Measurements from ENCODE around the gene PDCD4.
A peak's percentile ranks its signal among the peaks of the same experiment; 100 is the strongest.
"Not testable (repeated sequence)": the region's sequence is repeated elsewhere in the genome, so short reads cannot be mapped to it uniquely, and the experiment has no call there.

The PDCD4 gene

DNA sequence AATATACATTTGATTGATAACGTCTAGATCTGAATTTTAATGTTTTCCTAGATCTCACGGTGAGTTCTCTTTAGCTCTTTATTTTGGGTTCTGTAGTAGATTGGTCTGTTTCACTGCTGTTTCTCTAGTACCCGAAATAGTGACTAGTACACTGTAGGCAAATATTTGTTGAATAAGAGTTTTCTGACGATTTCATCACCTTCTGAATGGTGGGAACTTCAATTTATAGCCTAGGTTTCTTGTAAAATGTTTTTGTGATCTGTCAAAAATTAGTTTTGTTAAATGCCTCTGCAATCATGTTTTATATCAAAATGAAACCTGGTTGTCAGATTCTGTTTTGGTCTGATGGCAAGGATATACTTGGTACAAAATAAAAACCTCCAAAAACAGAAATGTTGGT, 10.2 kb downstream of the PDCD4 start:
- DNase-seq (ENCODE audit: low read depth in 2 of 2): no peak

DNA sequence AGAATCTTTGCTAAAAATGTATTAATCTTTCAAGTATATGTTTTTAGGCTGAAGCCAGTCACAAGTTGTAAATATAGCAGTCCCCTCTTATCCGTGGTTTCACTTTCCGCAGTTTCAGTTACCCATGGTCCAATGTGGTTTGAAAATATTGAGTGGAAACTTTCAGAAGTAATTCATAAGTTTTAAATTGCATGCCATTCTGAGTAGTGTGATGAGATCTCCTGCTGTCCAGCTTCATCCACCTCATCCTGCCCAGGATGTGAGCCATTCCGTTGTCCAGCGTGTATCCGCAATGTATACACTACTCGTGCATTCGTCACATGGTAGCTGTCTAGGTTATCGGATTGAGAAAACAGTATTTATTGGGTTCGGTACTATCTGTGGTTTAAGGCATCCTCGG, 12.2 kb downstream of the PDCD4 start:
- no peak for DNase-seq (ENCODE audit: low read depth in 2 of 2)

DNA sequence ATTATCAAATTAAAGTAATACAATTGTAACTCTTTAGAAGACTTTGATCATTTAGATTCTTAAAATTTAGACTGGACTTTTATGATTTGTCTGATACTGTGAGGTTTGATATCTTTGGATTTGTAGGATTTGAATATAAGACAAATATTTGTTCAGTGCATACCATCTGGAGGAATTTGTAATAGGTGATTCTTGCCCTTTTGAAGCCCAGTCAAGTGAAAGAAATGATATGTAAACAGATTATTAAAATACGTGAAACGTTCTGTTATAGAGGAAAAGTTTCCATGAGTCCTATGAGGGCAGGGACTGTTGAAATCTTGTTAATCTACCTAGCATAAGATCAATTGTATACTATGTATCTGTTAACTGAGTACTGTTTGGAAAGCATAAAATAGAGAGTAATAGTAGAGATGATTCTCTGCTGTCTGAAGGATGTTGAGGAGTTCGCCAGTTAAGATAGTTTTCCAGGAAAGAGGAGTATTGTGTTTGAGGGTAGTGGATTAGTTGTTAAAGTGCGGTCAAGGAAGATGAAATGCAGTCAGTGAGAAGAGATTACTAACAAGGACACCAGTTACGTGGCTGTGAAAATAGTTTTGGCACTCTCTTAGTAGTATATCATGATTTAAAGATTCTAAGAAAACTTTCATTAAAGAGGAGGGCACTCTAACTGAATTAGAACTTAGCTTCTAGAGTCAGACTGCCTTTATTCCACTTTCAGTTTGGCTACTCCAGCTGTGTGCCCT, 14.4 kb downstream of the PDCD4 start:
- DNase-seq (ENCODE audit: low read depth in 2 of 2): no peak

DNA sequence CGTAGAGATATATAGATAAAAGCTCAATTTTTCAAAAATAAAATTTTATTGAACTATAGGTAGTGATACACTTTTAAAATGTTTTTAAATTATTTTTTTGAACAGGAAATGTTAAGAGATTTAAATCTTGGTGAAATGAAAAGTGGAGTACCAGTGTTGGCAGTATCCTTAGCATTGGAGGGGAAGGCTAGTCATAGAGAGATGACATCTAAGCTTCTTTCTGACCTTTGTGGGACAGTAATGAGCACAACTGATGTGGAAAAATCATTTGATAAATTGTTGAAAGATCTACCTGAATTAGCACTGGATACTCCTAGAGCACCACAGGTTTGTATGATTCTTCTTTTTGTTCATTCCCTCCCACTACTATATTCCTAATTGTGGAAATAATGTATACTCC, 15.8 kb downstream of the PDCD4 start:
- DNase-seq (ENCODE audit: low read depth in 2 of 2): no peak

DNA sequence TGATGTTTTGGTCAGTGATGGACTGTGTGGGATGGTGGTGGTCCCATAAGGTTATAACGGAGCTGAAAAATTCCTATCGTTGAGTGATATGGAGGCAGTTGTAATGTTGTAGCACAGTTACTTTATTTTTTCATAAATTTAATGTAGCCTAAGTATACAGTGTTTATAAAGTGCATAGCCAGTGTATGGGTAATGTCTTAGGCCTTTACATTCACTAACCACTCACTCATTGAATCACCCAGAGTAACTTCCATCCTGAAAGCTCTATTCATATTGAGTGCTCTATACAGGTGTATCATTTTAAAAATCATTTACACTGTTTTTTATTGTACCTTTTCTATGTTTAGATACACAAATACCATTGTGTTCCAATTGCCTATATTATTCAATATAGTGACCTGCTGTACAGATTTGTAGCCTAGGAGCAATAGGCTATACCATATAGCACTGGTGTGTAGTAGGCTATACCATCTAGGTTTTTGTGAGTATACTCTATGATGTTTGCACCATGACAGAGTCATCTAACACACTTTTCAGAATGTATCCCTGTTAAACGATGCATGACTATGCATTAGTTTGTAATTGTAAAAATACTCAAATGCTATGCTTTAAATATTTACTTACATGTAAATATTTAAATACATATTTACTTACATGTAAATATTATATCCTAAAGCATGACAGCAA, 21.0 kb downstream of the PDCD4 start:
- no peak for DNase-seq (ENCODE audit: low read depth in 2 of 2)

DNA sequence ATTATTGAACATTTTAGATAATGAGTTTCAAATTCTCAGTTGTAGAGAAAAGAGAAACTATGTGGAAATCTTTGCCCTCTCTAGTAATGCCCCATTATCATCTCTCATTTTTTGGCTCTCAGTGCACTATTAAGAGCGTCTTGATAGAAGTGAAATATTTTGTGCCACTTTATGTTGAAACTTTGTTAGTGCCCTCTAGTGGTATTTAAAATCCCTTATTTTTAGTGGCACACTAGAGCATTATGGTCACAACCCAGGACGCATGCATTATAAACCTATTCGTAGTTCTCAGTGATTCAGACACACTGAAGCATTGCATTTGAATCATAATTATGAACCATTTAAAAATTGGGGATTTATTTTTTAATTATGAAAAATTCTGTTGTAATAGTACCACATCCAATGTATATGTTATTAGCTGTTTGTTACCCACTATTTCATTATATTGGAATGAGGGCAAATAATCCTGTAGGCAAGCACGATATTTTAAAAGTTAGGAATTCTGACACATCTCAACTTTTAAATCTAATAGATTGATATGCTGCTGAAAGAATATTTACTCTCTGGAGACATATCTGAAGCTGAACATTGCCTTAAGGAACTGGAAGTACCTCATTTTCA, 21.9 kb downstream of the PDCD4 start:
- DNase-seq (ENCODE audit: low read depth in 2 of 2): no peak

DNA sequence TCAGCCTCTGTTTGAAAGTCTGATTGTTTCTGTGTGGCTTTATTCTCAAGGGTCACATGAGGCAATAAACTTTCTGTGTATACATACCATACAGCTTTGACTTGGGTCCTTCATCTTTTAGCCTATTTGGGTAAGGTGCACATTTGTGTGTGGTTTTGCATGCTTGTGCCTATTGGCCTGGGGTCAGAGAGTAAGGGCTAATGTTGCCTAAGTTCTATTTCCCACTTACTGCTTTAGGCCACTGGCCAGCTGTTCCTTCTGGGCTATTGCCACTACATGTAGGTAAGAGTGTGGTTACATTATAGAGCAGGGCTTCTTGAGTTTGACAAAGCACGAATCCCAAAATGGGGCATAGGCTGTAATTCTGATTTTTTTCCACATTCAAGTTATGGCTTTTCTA, 25.5 kb downstream of the PDCD4 start:
- DNase-seq (ENCODE audit: low read depth in 2 of 2): no peak

DNA sequence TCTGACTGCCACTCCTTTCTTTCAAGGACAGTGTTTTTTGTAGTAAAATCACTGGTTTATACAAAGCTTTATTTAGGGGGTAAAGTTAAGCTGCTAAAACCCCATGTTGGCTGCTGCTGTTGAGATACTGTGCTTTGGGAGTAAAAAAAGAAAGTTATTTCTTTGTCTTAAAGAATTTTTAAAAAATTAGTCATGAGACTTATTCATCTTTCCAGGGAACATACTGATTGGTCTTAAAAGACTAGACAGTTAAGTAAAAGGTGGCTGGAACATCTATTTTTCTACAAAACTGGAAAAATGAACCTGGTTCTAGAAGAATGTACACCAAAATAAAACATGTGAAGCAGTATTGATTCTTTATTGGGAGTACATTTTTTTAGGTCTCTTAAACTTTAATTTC, 26.7 kb downstream of the PDCD4 start:
- DNase-seq (ENCODE audit: low read depth in 2 of 2): no peak

DNA sequence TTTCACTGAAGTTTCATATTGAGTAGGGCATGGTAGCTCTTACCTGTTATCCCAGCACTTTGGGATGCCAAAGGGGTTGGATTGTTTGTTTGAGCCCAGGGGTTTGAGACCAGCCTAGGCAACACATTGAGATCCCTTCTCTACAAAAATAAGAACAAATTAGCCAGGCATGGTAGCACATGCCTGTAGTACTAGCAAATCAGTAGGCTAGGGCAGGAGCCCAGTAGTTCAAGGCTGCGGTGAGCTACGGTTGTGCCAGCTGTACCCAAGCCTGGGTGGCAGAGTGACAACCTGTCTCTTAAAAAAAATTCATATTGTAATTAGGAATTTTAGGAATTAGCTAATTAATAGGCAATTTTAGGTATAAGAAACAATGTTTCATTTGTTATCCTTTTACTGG, 29.3 kb downstream of the PDCD4 start:
- DNase-seq (ENCODE audit: low read depth in 2 of 2): no peak

DNA sequence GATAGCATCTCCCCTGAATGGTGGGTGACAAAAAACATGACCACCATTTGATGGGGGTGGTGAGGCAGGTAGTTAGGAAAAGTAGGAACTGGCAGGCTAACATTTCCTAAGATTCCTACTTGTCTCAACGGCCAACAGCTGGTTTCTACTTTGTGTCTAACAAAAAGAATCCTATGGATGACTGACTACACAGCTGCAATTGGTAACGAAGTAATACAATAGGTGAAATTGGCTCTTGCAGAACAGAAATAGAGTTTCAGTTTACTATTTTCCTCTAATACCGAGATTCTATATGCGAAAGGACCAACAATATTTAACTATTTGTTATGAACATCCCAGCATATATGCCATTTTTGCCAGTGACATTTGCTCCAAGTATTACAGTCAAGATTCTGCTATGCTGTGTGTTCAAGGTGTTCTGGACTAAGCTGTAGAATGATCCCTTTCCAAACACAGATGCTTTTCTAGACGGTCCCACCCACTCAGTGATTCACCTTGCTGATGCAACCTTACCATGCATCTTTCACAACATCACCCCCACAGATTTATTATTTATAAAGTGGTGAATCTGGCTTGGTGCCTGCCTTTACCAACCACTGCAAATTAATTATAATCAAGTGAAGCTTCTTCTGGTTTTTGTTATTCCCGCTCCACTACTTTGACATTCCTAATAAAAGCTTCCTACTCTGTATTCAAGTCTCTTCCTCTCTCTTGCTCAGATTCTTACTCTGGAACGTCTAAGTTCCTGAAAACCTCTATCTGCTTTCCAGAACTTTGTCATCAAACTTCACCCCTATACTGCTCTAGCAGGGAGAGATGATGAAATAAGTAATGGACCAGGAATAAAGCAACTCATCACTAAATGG, 30.5 kb downstream of the PDCD4 start:
- no peak for DNase-seq (ENCODE audit: low read depth in 2 of 2)

DNA sequence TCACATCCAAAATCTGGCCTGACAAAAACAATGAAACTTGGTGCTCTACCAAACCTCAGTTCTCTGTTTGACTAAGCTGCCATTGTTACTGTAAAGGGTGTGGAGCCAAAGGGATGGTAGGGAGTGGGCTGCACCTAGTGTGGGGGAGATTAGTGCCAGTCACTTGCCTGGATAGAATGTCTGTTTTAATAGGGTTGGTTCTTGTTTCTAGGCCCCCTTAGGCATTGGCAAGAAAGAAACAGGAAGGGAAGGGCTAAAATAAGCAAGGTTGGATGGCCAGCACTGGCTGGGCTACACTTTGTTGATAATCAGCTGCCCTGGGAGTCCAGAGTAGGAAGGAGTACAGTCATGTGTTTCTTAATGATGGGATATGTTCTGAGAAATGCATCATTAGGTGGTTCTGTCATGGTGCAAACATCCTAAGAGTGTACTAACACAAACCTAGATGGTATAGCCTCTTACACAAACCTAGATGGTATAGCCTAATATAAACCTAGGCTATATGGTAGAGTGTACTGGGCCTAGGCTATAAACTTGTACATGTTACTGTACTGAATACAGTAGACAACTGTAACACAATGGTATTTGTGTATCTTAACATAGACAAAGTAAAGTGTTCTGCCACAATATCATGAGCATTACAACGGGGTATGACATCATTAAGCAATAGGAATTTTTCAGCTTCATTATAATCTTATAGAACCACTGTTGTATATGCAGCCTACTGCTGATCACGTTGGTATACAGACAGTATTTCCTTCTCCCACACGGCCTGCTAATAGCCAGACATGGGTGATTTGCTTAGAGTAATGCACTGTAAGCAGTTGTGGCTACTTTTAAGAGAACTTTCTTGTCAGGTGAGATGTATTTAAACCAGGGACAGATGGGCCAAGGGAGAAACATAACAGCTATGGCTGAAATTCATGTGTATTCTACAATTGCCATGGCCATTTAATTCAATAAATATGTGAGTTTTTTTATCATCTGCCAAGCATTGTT, 31.9 kb downstream of the PDCD4 start:
- no peak for DNase-seq (ENCODE audit: low read depth in 2 of 2)

DNA sequence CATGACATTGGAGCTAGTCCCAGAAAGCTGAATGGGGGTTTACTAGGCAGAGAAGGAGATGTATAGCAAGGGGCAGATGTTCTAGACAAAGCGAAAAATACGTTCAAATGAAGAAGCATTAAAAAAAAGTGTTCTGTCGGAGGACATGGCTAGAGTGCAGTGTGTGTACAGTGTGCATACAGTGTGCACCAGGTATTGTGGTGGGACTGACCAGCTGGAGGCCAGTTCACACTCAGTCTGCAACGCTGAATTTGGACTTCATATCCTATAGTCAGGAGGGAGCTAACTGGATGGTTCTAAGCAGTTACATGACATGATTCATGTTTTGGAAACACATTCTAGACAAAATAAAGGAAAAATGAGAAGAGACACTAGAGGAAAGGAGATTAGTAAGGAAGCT, 38.4 kb downstream of the PDCD4 start:
- no peak for DNase-seq (ENCODE audit: low read depth in 2 of 2)

DNA sequence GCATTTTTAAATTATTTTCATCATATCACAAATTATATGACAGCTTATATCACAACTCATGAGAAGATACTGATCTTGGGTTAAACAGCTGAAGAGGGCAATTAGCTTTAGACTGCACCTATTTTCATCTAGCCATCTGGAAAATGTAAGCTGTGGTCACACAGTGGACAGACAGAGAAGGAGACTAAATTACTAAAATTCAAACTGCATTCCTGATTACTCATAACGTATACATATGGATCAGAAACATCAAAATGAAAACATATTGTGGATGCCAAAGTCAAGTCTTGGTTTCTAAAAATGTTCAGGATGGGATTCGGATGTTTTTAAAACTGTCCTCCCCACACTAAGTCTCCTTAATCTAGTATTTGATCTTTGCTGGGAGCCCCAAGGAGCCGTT, 40.6 kb downstream of the PDCD4 start:
- no peak for DNase-seq (ENCODE audit: low read depth in 2 of 2)

DNA sequence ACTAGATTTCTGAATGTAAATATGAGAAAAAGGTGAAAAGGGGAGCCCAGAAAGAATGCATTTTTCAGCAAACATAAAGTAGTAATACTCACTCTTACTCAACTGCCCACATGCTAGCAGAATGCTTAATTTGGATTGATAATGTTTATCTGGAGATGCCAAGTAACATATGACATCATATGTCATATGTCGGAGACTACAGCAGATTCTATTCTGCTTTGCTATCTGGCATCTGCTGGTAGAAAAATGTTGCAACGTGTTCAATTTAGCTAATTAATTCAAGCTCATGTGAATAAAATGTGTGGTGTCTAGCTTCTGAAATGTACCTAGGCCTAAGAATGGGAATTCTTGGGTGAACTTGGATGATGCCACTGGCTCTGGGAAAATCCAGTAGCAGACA, 42.7 kb downstream of the PDCD4 start:
- DNase-seq (ENCODE audit: low read depth in 2 of 2): no peak

DNA sequence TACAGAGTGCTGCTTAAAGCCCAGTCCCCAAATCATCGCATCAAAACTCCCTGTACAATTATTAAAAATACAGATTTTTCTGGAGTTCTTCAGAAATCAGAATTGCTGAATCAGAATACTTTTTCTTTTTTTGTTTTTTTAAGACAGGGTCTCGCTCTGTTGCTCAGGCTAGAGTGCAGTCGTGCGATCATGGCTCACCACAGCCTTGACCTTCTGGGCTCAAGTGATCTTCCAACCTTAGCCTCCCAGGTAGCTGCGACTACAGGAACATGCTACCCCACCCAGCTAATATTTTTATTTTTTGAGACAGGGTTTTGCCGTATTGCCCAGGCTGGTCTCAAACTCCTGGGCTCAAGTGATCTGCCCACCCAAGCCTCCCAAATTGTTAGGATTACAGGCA, 43.3 kb downstream of the PDCD4 start:
- no peak for DNase-seq (ENCODE audit: low read depth in 2 of 2)

DNA sequence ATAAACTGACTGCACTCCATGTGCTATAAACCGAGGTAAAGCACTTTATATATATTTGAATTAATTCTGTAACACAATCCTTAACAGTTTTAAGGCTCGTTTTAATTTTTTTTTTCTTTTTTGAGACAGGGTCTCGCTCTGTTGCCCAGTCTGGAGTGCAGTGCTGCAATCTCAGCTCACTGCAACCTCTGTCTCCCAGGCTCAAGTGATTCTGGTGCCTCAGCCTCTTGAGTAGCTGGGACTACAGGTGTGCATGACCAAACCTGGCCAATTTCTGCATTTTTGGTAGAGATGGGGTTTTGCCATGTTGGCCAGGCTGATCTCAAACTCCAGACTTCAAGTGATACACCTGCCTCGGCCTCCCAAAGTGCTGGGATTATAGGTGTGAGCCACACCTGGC, 43.9 kb downstream of the PDCD4 start:
- DNase-seq (ENCODE audit: low read depth in 2 of 2): not testable (repeated sequence)

DNA sequence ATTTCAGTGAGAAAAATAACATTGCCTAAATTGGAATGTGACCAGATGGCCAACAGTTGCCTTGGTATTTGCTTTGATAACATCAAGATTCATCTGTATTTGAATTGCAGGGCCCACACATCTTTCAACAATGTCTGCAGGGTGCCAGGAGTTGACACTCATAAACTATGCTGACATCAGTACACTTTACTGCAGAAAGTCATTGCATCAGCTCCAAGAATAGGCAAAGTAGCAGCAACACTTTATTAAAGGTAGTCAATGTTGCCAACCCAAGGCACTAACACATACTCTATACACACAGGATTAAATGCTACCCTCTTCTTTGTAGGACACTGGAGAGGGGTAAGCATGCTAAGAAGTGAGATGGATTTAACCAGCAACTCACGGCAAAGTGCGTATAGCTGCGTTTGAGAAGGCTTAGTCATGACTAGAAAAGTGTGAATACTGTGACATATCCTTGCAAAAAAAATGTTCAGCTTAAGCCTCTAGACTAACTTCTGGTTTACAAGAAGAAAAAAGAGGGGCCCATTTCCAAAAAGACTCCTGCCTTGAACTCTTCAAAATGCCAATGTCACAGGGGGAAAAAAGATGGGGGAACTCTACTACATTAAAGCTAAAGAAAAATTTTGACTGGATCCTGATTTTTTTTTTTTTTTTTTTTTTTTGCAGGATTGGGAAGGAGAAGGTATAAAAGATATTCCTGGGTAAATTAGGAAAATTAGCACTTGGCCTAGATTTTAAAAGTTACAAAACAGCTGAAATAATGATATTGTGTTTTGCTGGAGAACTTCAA, 45.0 kb downstream of the PDCD4 start:
- DNase-seq (ENCODE audit: low read depth in 2 of 2): no peak

DNA sequence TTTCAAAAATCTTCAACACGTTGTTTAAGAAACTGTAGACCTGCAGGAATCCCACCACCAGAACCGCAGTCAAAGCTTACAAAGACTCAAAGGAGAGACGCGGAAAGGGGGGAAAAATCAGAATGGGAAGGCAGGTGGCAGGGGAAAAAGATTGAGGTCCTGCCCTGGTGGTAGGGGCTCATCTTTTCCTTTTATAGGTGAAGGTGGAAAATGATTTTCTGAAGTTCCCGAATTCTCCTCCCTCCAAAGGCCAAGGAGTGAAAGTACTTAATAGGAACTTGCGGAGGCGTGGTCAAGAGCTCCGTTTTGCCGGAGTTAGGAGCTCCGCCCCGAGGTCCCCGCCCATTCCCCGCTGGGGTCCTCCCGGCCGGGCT, 46.5 kb downstream of the PDCD4 start:
- DNase-seq (ENCODE audit: low read depth in 2 of 2): peak; percentile 64 to 65

DNA sequence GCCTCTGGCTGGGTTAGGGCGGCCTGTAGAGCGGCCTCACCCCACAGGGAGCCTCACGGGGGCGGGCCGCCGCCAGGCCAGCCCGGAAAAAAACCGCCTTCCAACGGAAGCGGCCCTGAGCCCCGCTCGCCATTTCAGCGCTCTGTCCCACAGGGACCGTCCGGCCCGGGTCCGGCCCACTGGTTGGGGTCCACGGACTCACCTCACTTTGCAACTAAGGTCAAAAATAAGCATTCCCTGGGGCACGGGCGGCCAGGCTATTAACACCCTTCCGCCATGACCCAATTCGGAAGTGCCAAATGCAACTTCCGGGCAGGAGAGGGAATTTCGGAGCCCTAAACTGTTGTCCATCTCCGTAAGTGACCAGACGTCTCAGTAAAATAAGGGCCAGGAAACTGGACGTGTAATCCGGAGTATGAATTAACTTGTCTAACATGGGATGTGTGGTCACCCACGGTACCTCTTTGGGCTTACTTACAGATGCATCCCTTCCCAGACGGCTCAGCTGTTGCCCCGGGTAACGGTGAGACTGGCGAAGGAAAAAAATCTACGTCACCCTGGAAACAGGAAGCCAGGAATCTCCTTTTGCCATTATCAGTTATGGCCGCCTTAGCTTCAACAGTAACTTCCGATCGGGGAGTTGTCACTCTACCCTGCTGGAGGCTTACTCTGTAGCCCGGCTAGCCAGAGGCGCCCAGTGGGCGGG, 47.1 kb downstream of the PDCD4 start, which contains the start of gene BBIP1:
TSS of gene BBIP1 (minus strand) at position 538 of the 706 bp plus-strand sequence. CDS start 1,023 bp downstream, outside the sequence.
- DNase-seq (ENCODE audit: low read depth in 2 of 2): peak in 1 of 2 donors; percentile 87

All from stimulated activated CD4-positive, alpha-beta T cell treated with anti-CD3 and anti-CD28 coated beads, Interleukin-1b, Interleukin-23, amount 100 ng/mL, for 1 hour (primary cell).